NCI-H2171 (cell line): ENCODE measurements around the gene UPK3B.
"Not testable (repeated sequence)": the region's sequence is repeated elsewhere in the genome, so short reads cannot be mapped to it uniquely, and the experiment has no call there.

Experiments used
- DNase-seq: peaks from one replicate; lab custom pipeline; 2025; lab: John Stamatoyannopoulos, UW

Gene UPK3B

GRCh38 chr7:76509931-76510877 is at the start of gene UPK3B:
TSS of gene UPK3B (plus strand) at chr7:76510552. CDS start at chr7:76510653, 101 bp downstream.
- no peak for DNase-seq

- not testable (repeated sequence) for DNase-seq
Measured at GRCh38 chr7:76460767-76461166, 49.6 kb upstream of the UPK3B start.

- not testable (repeated sequence) for DNase-seq
Measured at GRCh38 chr7:76461464-76462101, 48.8 kb upstream of the UPK3B start, which contains the start of gene DTX2. TSS of gene DTX2 (plus strand) at chr7:76461709. CDS start at chr7:76480510, 18,801 bp downstream.

GRCh38 chr7:76462271-76462882 is 48.0 kb upstream of the UPK3B start:
- not testable (repeated sequence) for DNase-seq

- DNase-seq = not testable (repeated sequence)
Measured at GRCh38 chr7:76464959-76465358, 45.4 kb upstream of the UPK3B start.

- DNase-seq = not testable (repeated sequence)
Measured at GRCh38 chr7:76465950-76466349, 44.4 kb upstream of the UPK3B start.

GRCh38 chr7:76467743-76468404 is 42.5 kb upstream of the UPK3B start:
- not testable (repeated sequence) for DNase-seq

DNA sequence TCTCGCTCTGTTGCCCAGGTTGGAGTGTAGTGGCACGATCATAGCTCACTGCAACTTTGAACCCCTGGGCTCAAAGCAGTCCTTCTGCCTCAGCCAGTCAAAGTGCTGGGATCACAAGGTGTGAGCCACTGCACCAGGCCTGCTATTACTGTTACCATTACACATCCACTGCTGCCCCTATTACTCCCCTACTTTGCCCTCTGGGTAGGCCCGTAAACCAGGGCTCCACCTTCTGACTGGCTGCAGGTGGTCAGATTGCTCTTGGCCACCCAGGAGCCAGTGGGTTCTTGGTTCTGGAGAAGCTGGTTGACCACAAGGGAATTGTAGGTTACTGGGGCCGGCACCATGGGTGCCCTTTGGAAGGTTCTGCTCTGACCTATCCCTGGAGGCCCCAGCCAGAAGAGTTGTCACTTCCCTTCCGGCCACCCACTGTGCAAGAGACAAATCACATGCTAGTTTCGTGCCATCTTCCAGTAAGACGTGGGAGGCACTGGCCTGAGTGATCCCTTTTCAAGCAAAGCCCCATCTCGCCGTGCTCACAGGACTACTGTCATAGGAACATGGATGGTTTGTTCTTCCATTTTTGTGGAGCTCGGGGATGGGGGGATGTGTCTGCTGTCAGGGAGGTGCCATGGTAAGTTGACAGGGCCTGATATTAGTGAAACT is 38.7 kb upstream of the UPK3B start:
- DNase-seq = not testable (repeated sequence)

- DNase-seq = not testable (repeated sequence)
Measured at GRCh38 chr7:76473097-76473496, 37.3 kb upstream of the UPK3B start.

DNA sequence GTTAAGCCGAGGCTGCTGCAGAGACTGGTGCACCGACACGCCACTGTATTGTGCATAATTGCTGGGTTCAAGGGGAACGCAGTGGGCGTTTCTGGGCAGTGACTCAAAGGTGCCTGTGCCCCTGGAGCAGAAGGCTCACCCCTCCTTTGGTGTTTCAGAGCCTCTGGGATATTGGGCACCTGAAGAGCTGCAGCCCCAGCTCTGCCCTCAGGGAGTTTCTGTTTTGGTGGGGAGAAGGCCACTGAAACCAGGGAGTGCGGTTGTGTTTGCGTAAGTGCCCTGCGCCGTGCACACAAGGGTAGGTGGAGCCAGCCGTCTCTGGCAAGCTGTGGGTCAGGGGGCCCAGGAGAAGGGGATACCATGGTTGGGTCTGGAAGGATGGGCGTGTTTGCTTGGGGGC is 34.1 kb upstream of the UPK3B start:
- DNase-seq = not testable (repeated sequence)

DNA sequence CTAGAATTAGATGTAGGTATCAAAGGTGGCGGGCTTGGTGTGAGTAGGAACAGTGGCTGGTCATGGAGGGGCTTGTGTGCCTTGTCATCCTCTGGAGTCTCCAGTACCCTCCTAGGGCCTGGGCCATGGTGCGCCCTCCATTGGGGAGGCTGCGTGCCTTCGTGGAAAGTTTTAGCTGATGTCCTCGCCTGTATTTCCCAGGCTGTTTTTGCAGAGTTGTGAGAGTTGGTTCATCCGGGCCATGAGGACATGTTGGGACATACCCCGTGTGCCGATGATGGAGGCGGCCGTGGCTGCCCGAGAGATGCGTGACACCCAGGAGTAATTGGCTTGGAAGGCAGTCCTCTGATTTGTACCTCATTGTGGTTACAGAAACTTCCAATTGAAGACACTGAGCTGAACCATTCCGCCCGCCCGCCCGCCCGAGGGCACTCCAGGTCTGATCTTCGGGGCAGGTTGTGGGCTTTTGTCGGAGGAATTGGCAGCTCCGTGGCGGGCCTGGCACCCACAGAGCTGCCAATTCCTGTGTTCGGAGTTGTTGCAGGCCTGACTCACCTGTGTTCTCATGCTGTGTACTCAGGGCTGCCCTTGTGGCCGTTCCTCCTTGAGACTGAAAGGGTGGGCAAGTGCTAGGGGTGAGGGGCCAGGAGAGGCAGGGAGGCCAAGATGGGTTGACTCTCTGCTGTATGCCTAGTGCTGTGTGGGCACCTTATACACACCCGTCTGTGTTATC is 33.4 kb upstream of the UPK3B start:
- DNase-seq = not testable (repeated sequence)

- DNase-seq = not testable (repeated sequence)
Measured at GRCh38 chr7:76479628-76480027, 30.7 kb upstream of the UPK3B start.

- DNase-seq = not testable (repeated sequence)
Measured at GRCh38 chr7:76480403-76481253, 29.7 kb upstream of the UPK3B start.

DNA sequence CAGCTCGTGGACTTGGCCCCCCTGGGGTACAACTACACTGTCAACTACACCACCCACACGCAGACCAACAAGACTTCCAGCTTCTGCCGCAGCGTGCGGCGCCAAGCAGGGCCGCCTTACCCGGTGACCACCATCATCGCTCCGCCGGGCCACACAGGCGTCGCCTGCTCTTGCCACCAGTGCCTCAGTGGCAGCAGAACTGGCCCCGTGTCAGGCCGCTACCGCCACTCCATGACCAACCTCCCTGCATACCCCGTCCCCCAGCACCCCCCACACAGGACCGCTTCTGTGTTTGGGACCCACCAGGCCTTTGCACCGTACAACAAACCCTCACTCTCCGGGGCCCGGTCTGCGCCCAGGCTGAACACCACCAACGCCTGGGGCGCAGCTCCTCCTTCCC is 27.7 kb upstream of the UPK3B start:
- not testable (repeated sequence) for DNase-seq

DNA sequence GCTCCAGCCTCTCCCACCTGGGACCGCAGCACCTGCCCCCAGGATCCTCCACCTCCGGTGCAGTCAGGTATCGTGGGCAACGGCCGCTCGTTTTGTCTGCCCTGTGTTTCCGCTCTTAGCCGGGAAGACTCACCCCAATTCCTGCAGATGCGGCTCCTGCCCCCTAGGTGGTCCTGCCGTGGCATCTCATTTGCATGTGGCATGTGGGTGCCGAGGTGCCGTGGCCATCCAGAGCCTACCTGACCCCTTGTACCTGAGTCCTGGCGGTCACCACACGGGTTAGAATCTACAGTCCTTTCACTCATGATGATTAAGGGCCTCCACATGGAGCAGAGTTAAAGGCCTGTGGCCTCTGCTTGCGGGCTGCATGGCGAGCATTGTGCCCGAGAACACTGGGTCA is 27.3 kb upstream of the UPK3B start:
- not testable (repeated sequence) for DNase-seq

GRCh38 chr7:76484456-76484855 is 25.9 kb upstream of the UPK3B start:
- DNase-seq = not testable (repeated sequence)

DNA sequence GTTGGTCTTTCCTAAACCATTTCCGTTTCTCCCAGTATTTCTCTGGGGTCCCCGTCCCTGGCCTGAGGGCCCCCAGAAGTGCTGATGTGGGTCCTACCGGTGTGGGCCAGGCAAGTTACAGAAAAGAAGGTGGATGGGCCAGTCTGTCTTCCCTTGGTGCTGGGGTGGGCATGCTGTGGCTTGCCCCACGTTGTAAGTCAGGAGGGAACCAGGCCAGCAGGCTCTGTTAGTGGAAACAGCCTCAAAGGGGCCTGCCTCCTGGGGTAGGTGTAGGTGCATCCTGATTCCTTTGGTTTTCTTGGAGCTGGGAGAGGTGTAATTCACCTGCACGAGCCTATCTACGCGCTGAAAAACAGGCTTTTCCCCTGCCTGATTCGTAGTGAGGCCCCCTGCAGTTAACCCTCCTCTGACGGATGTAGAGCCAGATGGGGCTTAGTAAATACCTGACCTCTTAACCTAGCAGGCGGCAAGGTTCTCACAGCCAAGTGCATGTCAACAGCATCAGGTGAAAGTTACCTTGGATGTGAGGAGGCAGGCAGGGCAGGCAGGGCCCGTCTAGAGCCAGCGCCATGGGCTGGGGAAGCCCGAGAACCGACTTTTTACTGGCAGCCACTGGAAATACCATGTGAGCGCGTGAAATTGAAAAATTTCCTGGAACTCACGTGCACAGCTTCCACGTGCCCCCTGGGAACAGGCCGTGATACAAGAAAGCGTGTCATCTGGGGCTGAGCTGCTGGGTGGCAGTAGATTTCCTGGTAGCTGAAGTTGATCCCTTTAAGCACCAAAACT is 24.3 kb upstream of the UPK3B start:
- DNase-seq = not testable (repeated sequence)

DNA sequence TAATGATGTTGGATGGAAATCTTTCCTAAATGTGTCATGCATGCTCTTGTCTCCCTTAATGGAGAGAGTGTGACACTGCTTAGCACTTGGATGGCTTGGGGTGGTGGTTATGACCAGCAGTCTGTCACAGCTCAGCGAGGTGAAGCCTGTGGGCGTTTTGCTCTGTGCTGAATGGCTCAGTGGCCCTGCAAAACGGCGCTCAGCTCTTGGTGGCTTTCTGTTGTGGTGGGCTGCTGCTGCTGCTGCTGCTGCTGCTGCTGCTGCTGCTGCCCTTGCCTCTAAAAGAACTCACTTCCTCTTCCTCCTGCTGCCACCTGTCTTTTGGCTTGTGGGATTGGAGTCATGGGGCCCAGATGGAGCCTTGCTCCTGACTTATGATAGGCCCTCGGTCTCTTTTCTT is 23.7 kb upstream of the UPK3B start:
- not testable (repeated sequence) for DNase-seq

DNA sequence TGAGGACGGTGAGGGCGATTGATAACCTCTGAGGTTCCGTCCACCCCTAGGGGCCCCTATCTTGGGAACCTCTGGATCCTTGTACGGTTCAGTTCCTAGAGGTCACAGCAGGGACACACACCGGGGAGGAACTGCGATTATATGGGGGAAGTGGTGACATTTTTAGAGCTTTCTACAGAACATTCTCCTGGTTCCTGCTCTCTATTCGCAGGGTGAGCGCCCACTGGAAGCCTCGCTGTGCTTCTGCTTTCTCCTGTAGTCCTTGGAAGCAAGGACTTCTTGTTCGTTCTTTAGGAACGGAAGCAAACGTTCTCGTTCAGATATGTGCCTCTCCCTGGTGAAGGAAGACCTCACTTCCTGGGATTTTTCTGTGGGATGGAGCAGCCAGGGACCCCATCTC is 22.4 kb upstream of the UPK3B start:
- not testable (repeated sequence) for DNase-seq
